ENCODE results near the gene COL5A1. TPM values are rescaled to one million over a fixed set of nuclear protein-coding genes. Genes with fewer than 3 reads are reported as not detected.

COL5A1 gene
- total and polyA plus RNA-seq, 4 donors, result 12.2 to 169 (median 65.4) TPM

- no peak overlapping the region for H3K9ac ChIP-seq (ENCODE audit: insufficient read depth in 1 of 2, low read length in 2 of 2)
- 81 to 85% methylated on average over 15 of the region's 15 CpGs for WGBS, 2 donors
- DNase-seq, result no peak
Measured at GRCh38 chr9:134682026-134682425, 40.4 kb downstream of the COL5A1 start.

GRCh38 chr9:134682651-134683364 is 41.2 kb downstream of the COL5A1 start:
- Histone ChIP-seq H3K9me3 (ENCODE audit: control insufficient read depth in 4 of 4, insufficient read depth in 3 of 4, low read length in 3 of 4) (peaks cover 0 to 5% (median 0%) of the 10 kb centered on the region in 4 donors), H3K4me1 (ENCODE audit: control insufficient read depth in 5 of 5, insufficient read depth in 5 of 5, low read length in 5 of 5) (peaks cover 0 to 31% (median 6%) of the 10 kb centered on the region in 5 donors), H3K27me3 (ENCODE audit: control insufficient read depth in 3 of 3, insufficient read depth in 3 of 3, low read length in 2 of 3) (no peaks in the 10 kb centered on the region), H3K36me3 (ENCODE audit: control insufficient read depth in 4 of 4, insufficient read depth in 4 of 4, low read length in 4 of 4) (peaks cover 0 to 13% (median 6%) of the 10 kb centered on the region in 4 donors), H3K27ac (ENCODE audit: low read depth in 1 of 2, low read length in 1 of 2) (no peak overlapping the region), H3K4me3 (no peak overlapping the region), H3K9ac (ENCODE audit: insufficient read depth in 1 of 2, low read length in 2 of 2) (no peak overlapping the region)
- DNase-seq, result no peak
- TF ChIP-seq CTCF (IDR thresholded peaks at IDR 0.05; ENCODE audit: control extremely low read depth, extremely low read depth), result no peak
- ATAC-seq (ENCODE audit: insufficient read depth, low FRiP score), result no peak
- 76 to 79% methylated on average over 25 of the region's 25 CpGs for WGBS, 2 donors

More at GRCh38 chr9:134682026-134682425, 40.4 kb downstream of the COL5A1 start:
- H3K27ac ChIP-seq (ENCODE audit: low read depth in 1 of 2, low read length in 1 of 2), result no peak overlapping the region
- H3K27me3 ChIP-seq (ENCODE audit: control insufficient read depth in 3 of 3, insufficient read depth in 3 of 3, low read length in 2 of 3), result no peaks in the 10 kb centered on the region
- H3K36me3 ChIP-seq (ENCODE audit: control insufficient read depth in 4 of 4, insufficient read depth in 4 of 4, low read length in 4 of 4), result peaks cover 0 to 13% (median 6%) of the 10 kb centered on the region in 4 donors
- H3K4me3 ChIP-seq, result no peak overlapping the region
- no peak for ATAC-seq (ENCODE audit: insufficient read depth, low FRiP score)
- peaks cover 0 to 5% (median 0%) of the 10 kb centered on the region in 4 donors for H3K9me3 ChIP-seq (ENCODE audit: control insufficient read depth in 4 of 4, insufficient read depth in 3 of 4, low read length in 3 of 4)
- H3K4me1 ChIP-seq (ENCODE audit: control insufficient read depth in 5 of 5, insufficient read depth in 5 of 5, low read length in 5 of 5), result peaks cover 0 to 31% (median 6%) of the 10 kb centered on the region in 5 donors
- no peak for TF ChIP-seq CTCF (IDR thresholded peaks at IDR 0.05; ENCODE audit: control extremely low read depth, extremely low read depth)

- no peak overlapping the region for H3K27ac ChIP-seq (ENCODE audit: low read depth in 1 of 2, low read length in 1 of 2)
- no peak for ATAC-seq (ENCODE audit: insufficient read depth, low FRiP score)
- WGBS, 2 donors, result 87 to 88% methylated on average over 22 of the region's 22 CpGs
- no peak for TF ChIP-seq CTCF (IDR thresholded peaks at IDR 0.05; ENCODE audit: control extremely low read depth, extremely low read depth)
- no peak overlapping the region for H3K9ac ChIP-seq (ENCODE audit: insufficient read depth in 1 of 2, low read length in 2 of 2)
- H3K4me1 ChIP-seq (ENCODE audit: control insufficient read depth in 5 of 5, insufficient read depth in 5 of 5, low read length in 5 of 5), result peaks cover 0 to 23% (median 1%) of the 10 kb centered on the region in 5 donors
- H3K27me3 ChIP-seq (ENCODE audit: control insufficient read depth in 3 of 3, insufficient read depth in 3 of 3, low read length in 2 of 3), result no peaks in the 10 kb centered on the region
- peaks cover 0 to 13% (median 6%) of the 10 kb centered on the region in 4 donors for H3K36me3 ChIP-seq (ENCODE audit: control insufficient read depth in 4 of 4, insufficient read depth in 4 of 4, low read length in 4 of 4)
- no peak for DNase-seq
- no peak overlapping the region for H3K4me3 ChIP-seq
- peaks cover 0 to 5% (median 0%) of the 10 kb centered on the region in 4 donors for H3K9me3 ChIP-seq (ENCODE audit: control insufficient read depth in 4 of 4, insufficient read depth in 3 of 4, low read length in 3 of 4)
Measured at GRCh38 chr9:134683714-134684374, 42.2 kb downstream of the COL5A1 start.

Measured in lung (tissue), 12 donors.